Measurements from ENCODE around the gene DENND2C.
A peak's percentile ranks its signal among the peaks of the same experiment; 100 is the strongest.

Gene DENND2C

GRCh38 chr1:114618606-114619005 is 51.2 kb downstream of the DENND2C start:
- TF ChIP-seq, protein P1, sequence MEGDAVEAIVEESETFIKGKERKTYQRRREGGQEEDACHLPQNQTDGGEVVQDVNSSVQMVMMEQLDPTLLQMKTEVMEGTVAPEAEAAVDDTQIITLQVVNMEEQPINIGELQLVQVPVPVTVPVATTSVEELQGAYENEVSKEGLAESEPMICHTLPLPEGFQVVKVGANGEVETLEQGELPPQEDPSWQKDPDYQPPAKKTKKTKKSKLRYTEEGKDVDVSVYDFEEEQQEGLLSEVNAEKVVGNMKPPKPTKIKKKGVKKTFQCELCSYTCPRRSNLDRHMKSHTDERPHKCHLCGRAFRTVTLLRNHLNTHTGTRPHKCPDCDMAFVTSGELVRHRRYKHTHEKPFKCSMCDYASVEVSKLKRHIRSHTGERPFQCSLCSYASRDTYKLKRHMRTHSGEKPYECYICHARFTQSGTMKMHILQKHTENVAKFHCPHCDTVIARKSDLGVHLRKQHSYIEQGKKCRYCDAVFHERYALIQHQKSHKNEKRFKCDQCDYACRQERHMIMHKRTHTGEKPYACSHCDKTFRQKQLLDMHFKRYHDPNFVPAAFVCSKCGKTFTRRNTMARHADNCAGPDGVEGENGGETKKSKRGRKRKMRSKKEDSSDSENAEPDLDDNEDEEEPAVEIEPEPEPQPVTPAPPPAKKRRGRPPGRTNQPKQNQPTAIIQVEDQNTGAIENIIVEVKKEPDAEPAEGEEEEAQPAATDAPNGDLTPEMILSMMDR (conservative IDR thresholded peaks at IDR 0.05; ENCODE audit: control insufficient read depth, insufficient read depth, low read depth, low read length), result no peak
- no peak for DNase-seq (ENCODE audit: low read depth)
- no peak overlapping the region for H3K4me3 ChIP-seq (ENCODE audit: control insufficient read depth, low read depth, low read length)

DNA sequence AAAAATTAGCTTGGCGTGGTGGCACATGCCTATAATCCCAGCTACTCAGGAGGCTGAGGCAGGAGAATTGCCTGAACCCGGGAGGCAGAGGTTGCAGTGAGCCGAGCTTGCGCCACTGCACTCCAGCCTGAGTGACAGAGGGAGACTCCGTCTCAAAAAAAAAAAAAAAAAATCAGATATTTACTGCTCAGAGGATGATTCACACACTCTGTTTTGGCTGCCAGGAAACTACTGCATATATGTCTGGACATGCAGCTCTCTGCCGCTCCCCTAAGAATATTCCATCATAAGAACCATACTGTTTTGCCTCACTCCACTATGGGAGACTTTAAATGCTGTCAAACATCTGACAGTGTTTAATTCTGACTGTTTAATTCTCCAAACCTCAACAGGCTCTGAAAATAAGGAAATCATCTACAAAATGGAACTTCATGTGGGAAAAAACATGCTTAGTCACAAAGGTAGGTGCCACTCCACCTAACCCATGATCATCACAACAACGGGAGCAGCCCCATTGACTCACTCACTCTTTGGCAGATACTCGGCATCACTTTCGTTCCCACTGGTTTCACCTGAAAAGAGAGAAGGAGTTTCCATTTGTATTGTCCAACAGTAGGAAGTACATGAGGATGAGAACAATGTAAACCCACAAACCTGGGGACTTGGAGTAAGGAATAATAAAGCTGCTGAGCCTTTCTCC is 59.2 kb downstream of the DENND2C start:
- peak; percentile 49 for DNase-seq (ENCODE audit: low read depth)

DNA sequence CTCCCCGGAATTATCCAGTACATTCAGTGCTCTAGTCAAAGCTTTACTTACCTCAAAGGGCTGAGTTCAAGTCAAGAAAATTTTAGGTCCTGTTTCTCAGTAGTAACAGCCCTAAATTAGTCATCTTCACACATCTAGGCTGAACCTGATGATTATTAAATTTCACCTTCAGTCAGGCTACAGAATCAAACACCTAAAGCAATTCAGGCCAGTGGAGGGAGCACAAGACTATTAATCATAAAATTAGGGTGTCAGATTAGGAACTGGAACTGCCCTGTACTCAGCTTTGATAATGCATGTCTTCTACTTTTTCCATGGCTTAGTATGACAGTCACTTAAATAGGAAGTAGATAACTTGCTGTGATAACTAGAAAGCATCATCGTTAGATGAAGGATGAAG is 60.0 kb downstream of the DENND2C start:
- TF ChIP-seq, protein P1 (conservative IDR thresholded peaks at IDR 0.05; ENCODE audit: control insufficient read depth, insufficient read depth, low read depth, low read length), result no peak
- DNase-seq (ENCODE audit: low read depth), result no peak
- H3K4me3 ChIP-seq (ENCODE audit: control insufficient read depth, low read depth, low read length), result no peak overlapping the region

More for the DNA sequence above, 59.2 kb downstream of the DENND2C start:
- TF ChIP-seq, protein P1 (conservative IDR thresholded peaks at IDR 0.05; ENCODE audit: control insufficient read depth, insufficient read depth, low read depth, low read length), result no peak
- H3K4me3 ChIP-seq (ENCODE audit: control insufficient read depth, low read depth, low read length), result no peak overlapping the region

DNA sequence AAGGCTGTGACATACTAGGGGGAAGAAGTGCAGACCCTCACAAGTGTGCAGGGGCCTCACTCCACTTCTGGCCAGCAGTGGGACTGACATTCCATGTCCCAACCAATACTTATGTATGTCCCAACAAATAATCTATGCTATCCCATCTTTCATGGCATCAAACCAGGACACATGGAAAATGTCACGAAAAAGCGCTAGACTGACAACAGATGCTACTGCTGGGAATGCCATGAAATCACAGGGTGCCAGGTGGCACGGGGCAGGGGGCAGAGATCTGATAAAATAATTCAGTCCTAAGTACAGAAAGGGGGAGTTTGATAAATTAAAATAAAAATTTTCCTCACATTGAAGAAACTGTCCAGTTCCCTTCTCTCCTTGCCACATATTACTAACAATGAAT is 60.8 kb downstream of the DENND2C start:
- DNase-seq (ENCODE audit: low read depth), result no peak
- TF ChIP-seq, protein P1 (conservative IDR thresholded peaks at IDR 0.05; ENCODE audit: control insufficient read depth, insufficient read depth, low read depth, low read length), result no peak
- no peak overlapping the region for H3K4me3 ChIP-seq (ENCODE audit: control insufficient read depth, low read depth, low read length)

DNA sequence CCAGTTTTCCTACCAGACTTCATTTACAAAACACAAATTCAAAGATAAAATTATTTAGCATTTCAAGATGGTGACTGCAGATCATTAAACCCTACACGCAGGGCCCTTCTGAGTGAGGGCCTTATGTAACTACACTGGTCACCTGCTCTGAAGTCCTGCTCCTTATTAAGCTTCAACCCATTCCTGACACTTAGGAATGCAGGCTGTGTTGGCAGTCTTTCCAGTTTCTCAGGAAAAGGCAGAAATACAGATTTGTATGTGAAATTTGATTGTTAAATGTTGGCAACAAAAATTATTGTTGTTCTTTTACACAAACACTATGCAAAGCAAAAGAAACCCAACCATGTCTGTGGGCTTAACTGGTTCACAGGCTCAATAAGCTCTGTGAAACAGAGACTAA is 62.6 kb downstream of the DENND2C start:
- DNase-seq (ENCODE audit: low read depth), result no peak
- no peak overlapping the region for H3K4me3 ChIP-seq (ENCODE audit: control insufficient read depth, low read depth, low read length)
- TF ChIP-seq, protein P1 (conservative IDR thresholded peaks at IDR 0.05; ENCODE audit: control insufficient read depth, insufficient read depth, low read depth, low read length), result no peak

- peak; percentile 29 for DNase-seq (ENCODE audit: low read depth)
- no peak overlapping the region for H3K4me3 ChIP-seq (ENCODE audit: control insufficient read depth, low read depth, low read length)
- TF ChIP-seq, protein P1 (conservative IDR thresholded peaks at IDR 0.05; ENCODE audit: control insufficient read depth, insufficient read depth, low read depth, low read length), result no peak
Observed at GRCh38 chr1:114597949-114598348, 71.9 kb downstream of the DENND2C start.
